HepG2 (cell line): ENCODE results near the gene TMEM237. TPM values are rescaled to one million over a fixed set of nuclear protein-coding genes. Genes with fewer than 3 reads are reported as not detected.
A peak's percentile ranks its signal among the peaks of the same experiment; 100 is the strongest.

Experiments
- ATAC-seq: fragments of 200-7000 bp; cut with Tn5 transposase; 3 replicates; pipeline ENCODE4 v1.9.1; 2020; ENCODE audit warnings: mild to moderate bottlenecking, moderate library complexity
- BruUV-seq: library from RNA; stranded (reverse); fragments of 400-500 nt; replicated peaks from 2 replicates; lab custom pipeline; 2021; lab: Mats Ljungman, UMichigan
- CTCF ChIA-PET: fragments of 300-600 bp; formaldehyde crosslinking; extraction: SDS; loops from one replicate; lab custom pipeline; 2021; ENCODE audit warnings: low total read pairs, inconsistent platforms, low intra/inter-chr PET ratio; lab: Yijun Ruan, JAX
- POLR2A ChIA-PET: fragments of 350-600 bp; sonication (Branson Sonifier 250); formaldehyde crosslinking; loops from one replicate; lab custom pipeline; 2020; ENCODE audit warnings: antibody characterized with exemption, inconsistent platforms; lab: Yijun Ruan, JAX
- DNase-seq: peaks from one replicate; pipeline ENCODE4 v3.0.0-alpha.2; 2015; ENCODE audit warnings: low spot score
- FAIRE-seq: peaks from 3 replicates; lab custom pipeline; 2011; peaks lifted over from hg19 to GRCh38; lab: Jason Lieb, UNC
- H2AFZ ChIP-seq: one replicate; pipeline ENCODE4 v1.6.1; 2011; ENCODE audit warnings: low read length, inconsistent platforms
- H3K27ac ChIP-seq: fragments of 300-600 bp; 3 replicates; pipeline ENCODE4 v1.8.0; 2011; ENCODE audit warnings: mixed run types, mild to moderate bottlenecking, mixed read lengths, low read length, inconsistent platforms; ENCODE audit not compliant: insufficient read depth; ENCODE audit errors: extremely low read length
- H3K27me3 ChIP-seq, 2 experiments: fragments of 200-600 bp in 1 of 2; 2 replicates in 1 of 2; 3 replicates in 1 of 2; pipeline versions ENCODE4 v1.6.0 to v1.8.0; 2011; ENCODE audit warnings: low read length in 2 of 2, mild to moderate bottlenecking in 2 of 2, moderate library complexity in 2 of 2, inconsistent platforms in 1 of 2; ENCODE audit not compliant: insufficient read depth in 2 of 2, control insufficient read depth in 1 of 2
- H3K36me3 ChIP-seq, 2 experiments: fragments of 200-600 bp in 1 of 2; replicated peaks in 1 of 2; 2 replicates in 1 of 2; 3 replicates in 1 of 2; pipeline versions ENCODE4 v1.5.1 to v1.8.0; 2011; ENCODE audit warnings: low read length in 2 of 2, inconsistent platforms in 1 of 2; ENCODE audit not compliant: insufficient read depth in 2 of 2, control insufficient read depth in 1 of 2
- H3K4me1 ChIP-seq: 2 replicates; pipeline ENCODE4 v1.5.1; 2012; ENCODE audit warnings: low read length, inconsistent platforms; ENCODE audit not compliant: insufficient read depth
- H3K4me2 ChIP-seq: 2 replicates; pipeline ENCODE4 v1.6.0; 2011; ENCODE audit warnings: low read depth, low read length, inconsistent platforms
- H3K4me3 ChIP-seq, 3 experiments: fragments of 200-600 bp in 1 of 3; sonication (generic), shearing (Covaris generic) in 1 of 3; replicated peaks in 1 of 3; 2 replicates each; pipeline ENCODE4 v1.5.1; 2011 to 2016; ENCODE audit warnings: low read length in 3 of 3, inconsistent platforms in 2 of 3, low read depth in 2 of 3, mild to moderate bottlenecking in 2 of 3, control low read depth in 1 of 3, mixed read lengths in 1 of 3; ENCODE audit not compliant: insufficient read depth in 1 of 3
- H3K79me2 ChIP-seq: one replicate; pipeline ENCODE4 v1.6.1; 2011; ENCODE audit warnings: low read length, inconsistent platforms; ENCODE audit not compliant: insufficient read depth
- H3K9ac ChIP-seq: 2 replicates; pipeline ENCODE4 v1.6.0; 2011; ENCODE audit warnings: mild to moderate bottlenecking, low read depth, low read length, inconsistent platforms; ENCODE audit not compliant: insufficient read depth
- H3K9me3 ChIP-seq: 2 replicates; pipeline ENCODE4 v1.5.1; 2012; ENCODE audit warnings: mild to moderate bottlenecking, low read length
- H4K20me1 ChIP-seq: 2 replicates; pipeline ENCODE4 v1.6.0; 2011; ENCODE audit warnings: inconsistent platforms, mild to moderate bottlenecking, low read length, moderate library complexity; ENCODE audit not compliant: insufficient read depth
- BCL6 ChIP-seq: IDR thresholded peaks from 2 replicates; pipeline ENCODE4 v1.6.1; 2016; ENCODE audit warnings: missing genetic modification reagents, missing compliant biosample characterization
- HNRNPL ChIP-seq: fragments of 200-400 bp; formaldehyde crosslinking; IDR thresholded peaks from 2 replicates; pipeline ENCODE4 v1.6.1; 2017; ENCODE audit warnings: mild to moderate bottlenecking, low read depth, low read length
- HNRNPLL ChIP-seq: fragments of 200-400 bp; formaldehyde crosslinking; IDR thresholded peaks from 2 replicates; pipeline ENCODE4 v1.6.1; 2017; ENCODE audit warnings: mild to moderate bottlenecking, low read depth, low read length; ENCODE audit not compliant: poor library complexity, severe bottlenecking
- IKZF5 ChIP-seq: IDR thresholded peaks from 2 replicates; pipeline ENCODE4 v1.6.1; 2018; ENCODE audit warnings: missing genetic modification reagents, mild to moderate bottlenecking, missing compliant biosample characterization
- JUNB ChIP-seq: sonication (generic); formaldehyde crosslinking; IDR thresholded peaks from 2 replicates; pipeline ENCODE4 v1.8.0; 2022; ENCODE audit warnings: missing genetic modification reagents, mild to moderate bottlenecking, borderline replicate concordance
- KLF6 ChIP-seq: IDR thresholded peaks from 2 replicates; pipeline ENCODE4 v1.8.0; 2016; ENCODE audit warnings: missing biosample characterization, missing genetic modification reagents
- MBNL3 ChIP-seq: fragments of 250-450 bp; sonication (Bioruptor Pico); conservative IDR thresholded peaks from 2 replicates; pipeline ENCODE4 v1.8.0; 2022; ENCODE audit warnings: mild to moderate bottlenecking, inconsistent platforms
- NKX3-1 ChIP-seq: sonication (generic); formaldehyde crosslinking; IDR thresholded peaks from 2 replicates; pipeline ENCODE4 v1.5.0; 2020; ENCODE audit warnings: missing genetic modification reagents
- ZNF766 ChIP-seq: sonication (generic); formaldehyde crosslinking; IDR thresholded peaks from 2 replicates; pipeline ENCODE4 v1.5.0; 2020; ENCODE audit warnings: missing genetic modification reagents, borderline replicate concordance
- ZNF790 ChIP-seq: sonication (generic); formaldehyde crosslinking; IDR thresholded peaks from 2 replicates; pipeline ENCODE4 v1.8.0; 2022; ENCODE audit warnings: missing genetic modification reagents, mild to moderate bottlenecking, borderline replicate concordance
- WGBS: methylation state at CpG from one replicate; pipeline ENCODE4 v1.1.6; 2017; ENCODE audit warnings: low lambda C conversion rate; 5-methylcytosine and 5-hydroxymethylcytosine counted together
- in situ Hi-C: cut with HindIII; loops from 2 replicates; pipeline ENCODE4 v1.10.0; 2017; ENCODE audit warnings: low pct_unique_long_range_greater_than_20kb; ENCODE audit not compliant: extremely low pct_ligation_motif_present
- intact Hi-C: fragments of 100-400 bp; cut with micrococcal nuclease; formaldehyde crosslinking; loops from one replicate; pipeline ENCODE4 v1.10.0; 2022; ENCODE audit not compliant: unreplicated experiment
- polyA plus RNA-seq, 8 experiments: library from polyadenylated mRNA; depleted of rRNA in 3 of 8; stranded (reverse) in 7 of 8; unstranded in 1 of 8; fragments of >200 nt; fragmentation: Illumina TruSeq in 4 of 8; extraction: Trizol in 4 of 8; gene quantifications; 2 replicates each; pipeline versions ENCODE4 v1.2.1 to v1.2.3, GENCODE V29; 2011 to 2016; ENCODE audit warnings: low read depth in 4 of 8, missing spikeins in 1 of 8, mixed read lengths in 1 of 8; ENCODE audit not compliant: insufficient read depth in 1 of 8
- total RNA-seq, 5 experiments: library from RNA; depleted of rRNA; stranded (reverse); fragments of >200 nt; fragmentation: Illumina TruSeq; extraction: Trizol; gene quantifications; 2 replicates each; pipeline ENCODE4 v1.2.3, GENCODE V29; 2016; ENCODE audit warnings: low read depth in 1 of 5

The TMEM237 gene
- total and polyA plus RNA-seq, 2 of the 13 experiments (the other 11 are each of a cell fraction or from before 2014, with no cell fraction given): 21.8 to 36.1 TPM

- WGBS: 28% methylated on average over 5 of the region's 5 CpGs
- Histone ChIP-seq H3K36me3 (no peaks in the 10 kb centered on the region), H3K9ac (no peak overlapping the region), H3K4me3 (no peak overlapping the region), H3K4me2 (no peak overlapping the region), H3K27me3 (peaks cover 0 to 20% of the 10 kb centered on the region in 2 experiments; a peak in 3 of 5 replicates), H3K27ac (no peak overlapping the region), H2AFZ (peak overlapping the region; percentile 37), H3K79me2 (no peaks in the 10 kb centered on the region), H3K9me3 (no peaks in the 10 kb centered on the region), H4K20me1 (no peaks in the 10 kb centered on the region), H3K4me1 (no peaks in the 10 kb centered on the region)
- no TSS peak for BruUV-seq
- FAIRE-seq (no peak), ATAC-seq (peak; percentile 64; the same call in 2 of the 3 replicates), DNase-seq (no peak)
- ChIA-PET POLR2A (no interaction called here), CTCF (no interaction called here)
- intact Hi-C loops: loop anchor here (10.0 kb wide), 1 partner anchor 224 kb away; no protein-coding TSS in a partner anchor
- TF ChIP-seq MBNL3 (CRISPR knock-in tag) (no peak), HNRNPLL (no peak), ZNF766 (CRISPR knock-in tag) (no peak), ZNF790 (CRISPR knock-in tag) (no peak), BCL6 (CRISPR knock-in tag) (no peak), HNRNPL (no peak), IKZF5 (CRISPR knock-in tag) (no peak), JUNB (CRISPR knock-in tag) (no peak), KLF6 (no peak), NKX3-1 (CRISPR knock-in tag) (no peak)
- in situ Hi-C loops: no loop called here
Observed at GRCh38 chr2:201660293-201660895, 17.1 kb upstream of the TMEM237 start.
